Activated CD4-positive, CD25-positive, alpha-beta regulatory T cell treated with anti-CD3 and anti-CD28 coated beads, Interleukin-2, amount 50 U/mL, for 72 hours (primary cell): ENCODE results near the gene ADAMTS8.

Experiments used
- DNase-seq: peaks from one replicate; pipeline ENCODE4 v3.0.0; 2021

The ADAMTS8 gene

DNA sequence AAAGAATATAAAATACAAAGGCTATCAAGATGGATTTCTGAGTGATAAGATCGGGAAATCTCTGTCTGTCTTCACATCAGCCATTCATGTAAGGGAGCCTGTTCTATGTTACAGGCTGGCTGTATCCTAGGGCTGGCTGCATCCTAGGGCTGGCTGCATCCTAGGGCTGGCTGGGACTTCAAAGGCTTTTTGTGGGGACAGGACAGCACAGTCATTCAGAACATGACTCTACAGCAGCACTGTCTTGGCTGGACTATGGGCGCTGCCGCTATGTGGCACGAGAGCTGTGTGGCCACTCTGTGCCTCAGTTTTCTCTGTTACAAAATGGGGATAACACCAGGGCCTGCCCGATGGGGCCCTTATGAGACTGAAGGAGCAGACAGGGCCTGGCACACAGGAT is 10.2 kb downstream of the ADAMTS8 start:
- DNase-seq: no peak

DNA sequence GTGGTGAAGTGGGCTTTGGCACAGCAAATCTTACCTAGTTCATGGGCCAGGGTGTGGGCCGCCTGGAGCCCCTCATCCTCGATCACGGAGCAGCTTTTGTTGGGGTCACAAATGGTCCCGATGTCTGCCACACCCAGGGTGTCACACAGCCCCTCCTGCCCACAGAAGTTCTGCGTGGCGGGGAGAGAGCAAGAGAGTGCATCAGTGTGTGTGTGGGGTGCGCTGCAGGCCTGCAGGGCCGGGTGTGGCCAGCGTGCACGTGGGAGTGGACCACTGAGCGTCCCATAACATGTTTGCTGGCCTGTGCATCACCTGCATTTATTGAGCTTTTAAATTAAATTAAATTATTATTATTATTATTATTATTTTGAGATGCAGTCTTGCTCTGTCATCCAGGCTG is 11.5 kb downstream of the ADAMTS8 start:
- no peak for DNase-seq

DNA sequence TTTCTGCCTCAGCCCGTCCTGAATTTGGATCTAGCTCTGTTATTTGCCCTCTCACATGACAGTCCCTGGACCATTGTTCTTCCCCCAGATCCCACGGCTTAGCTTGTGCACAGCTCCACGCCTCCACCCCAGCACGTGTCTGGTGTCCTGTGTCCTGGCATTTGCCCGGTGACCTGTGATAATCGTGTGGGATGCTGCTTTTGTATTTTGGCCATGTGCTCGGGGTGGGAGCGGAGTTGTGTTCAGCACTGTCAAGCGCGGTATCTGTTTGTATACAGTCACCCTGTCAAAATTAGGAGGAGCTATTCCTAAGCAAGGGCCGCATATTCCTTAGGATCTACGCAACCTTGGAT is 11.9 kb downstream of the ADAMTS8 start:
- no peak for DNase-seq

DNA sequence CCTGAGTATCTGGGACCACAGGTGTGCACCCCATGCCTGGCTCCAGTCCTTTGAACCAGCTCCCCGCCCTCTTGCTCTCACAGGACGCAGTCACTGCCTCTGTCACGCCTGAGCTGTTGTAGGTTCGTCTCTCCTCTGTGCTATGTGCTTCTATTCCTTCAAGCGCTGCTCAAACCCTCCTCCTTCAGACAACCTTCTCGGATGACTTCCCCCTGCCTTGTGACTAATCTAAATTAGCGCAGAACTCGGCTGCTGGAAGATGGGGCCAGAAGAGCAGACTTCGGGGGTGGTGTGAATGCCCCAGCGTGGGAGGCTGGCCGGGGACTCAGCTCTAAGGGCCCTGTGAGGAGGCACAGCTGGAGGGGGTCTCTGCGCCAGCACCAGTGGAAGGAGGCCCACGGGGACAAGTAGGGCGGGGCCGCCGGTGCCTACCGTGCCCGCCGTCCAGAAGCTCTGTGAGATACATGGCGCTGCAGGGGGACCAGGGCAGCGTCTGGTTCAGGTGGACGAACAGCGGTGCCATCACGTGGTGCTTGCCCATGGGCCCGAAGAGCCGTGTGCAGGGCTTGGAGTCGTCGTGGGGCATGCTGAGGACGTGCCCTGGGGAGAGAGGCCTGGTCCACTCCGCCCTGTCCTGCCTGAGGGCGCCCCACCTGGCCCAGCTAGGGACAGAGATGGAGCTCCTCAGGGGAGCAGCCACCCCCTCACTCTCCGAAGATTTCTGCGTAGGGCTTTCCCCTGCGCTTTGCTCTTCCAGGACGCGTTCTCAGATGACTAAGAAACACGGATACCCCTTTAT is 12.5 kb downstream of the ADAMTS8 start:
- DNase-seq: no peak

- no peak for DNase-seq
These were observed 14.0 kb downstream of the ADAMTS8 start for GRCh38 chr11:130414107-130415080.

DNA sequence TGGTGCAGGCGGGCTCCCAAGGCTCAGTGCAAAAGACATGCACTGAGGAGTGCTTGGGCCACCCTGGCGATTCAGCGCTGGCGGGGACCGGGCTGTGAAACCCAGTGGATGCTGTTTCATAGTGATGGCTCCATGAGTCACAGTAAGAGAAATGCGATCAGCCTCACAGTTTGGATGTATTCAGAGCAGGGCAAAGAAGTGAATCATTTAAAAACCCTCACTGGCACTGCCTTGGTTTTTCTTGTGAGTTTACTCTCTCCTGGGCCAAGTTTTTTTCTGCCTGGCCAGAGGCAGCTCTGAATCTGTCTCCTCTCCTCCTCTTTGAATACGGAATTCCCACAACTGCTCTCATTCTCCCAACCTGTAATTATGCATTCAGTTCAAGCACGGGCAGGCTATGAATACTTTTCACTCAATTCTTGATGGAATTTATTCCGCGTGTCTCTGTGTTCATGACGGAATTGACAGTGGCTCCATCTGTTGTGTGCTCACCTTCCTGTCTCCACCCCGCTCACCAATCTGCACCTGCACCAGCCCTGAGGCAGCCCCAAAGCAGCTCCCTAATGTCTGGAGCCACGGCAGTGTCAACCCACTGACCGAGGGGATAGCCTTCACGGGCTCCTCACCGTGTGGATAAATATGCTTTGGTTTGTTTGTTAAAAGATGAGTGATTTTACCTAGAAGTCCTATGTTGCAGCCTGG is 14.9 kb downstream of the ADAMTS8 start:
- DNase-seq: no peak

DNA sequence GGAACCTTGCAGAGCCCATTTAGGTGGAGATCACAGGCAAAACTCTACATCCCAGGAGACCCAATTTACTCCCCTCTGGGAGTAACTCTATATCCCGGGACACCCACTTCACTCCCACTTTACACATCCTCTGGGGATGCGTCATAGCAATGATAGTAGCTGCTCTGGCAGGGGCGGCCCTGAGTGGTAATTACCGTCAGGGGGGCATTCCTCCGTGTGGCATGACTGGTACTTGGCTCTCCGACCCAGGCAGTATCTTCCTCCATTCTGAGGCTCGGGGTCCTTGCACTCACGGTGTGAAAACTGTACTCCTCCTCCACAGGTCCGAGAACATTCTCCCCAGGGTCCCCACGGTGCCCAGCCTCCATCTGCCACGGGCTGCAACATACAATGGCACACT is 17.2 kb downstream of the ADAMTS8 start:
- no peak for DNase-seq

DNA sequence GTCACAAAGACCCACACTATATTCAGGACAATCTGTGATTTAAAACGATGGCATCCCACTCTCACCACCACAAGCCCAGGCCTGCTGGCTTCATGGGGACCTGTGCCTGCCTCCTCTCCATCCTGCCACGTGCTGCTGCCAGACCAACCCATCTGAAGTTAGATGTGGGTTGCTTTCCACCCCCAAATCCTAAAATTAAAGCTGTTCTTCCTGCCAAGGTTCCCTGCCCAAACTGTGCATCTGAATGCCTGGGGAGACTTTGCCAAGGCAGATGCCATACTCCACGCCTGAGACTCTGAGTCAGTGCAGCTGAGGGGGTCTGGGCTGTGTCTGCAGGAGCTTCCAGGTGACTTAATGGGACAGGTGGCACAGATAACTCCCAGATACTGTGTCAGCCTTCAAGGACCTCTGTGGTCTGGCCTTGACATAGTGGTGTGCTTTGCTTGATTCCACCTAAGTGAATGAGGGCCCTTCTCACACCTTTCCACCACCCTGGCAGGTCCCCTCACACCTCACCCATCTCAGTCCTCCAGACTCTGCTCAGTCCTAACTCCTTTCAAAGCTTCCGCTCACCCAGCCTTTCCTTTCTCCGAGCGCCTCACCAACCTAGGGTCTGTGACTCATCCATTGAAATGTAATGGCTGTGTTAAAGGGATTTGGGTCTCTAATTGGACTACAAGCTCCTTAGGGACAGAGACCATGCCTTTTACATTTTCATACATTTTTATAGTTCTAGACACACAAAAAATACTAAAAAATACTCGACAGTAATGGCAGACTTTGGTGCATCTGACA is 18.6 kb downstream of the ADAMTS8 start:
- no peak for DNase-seq

DNA sequence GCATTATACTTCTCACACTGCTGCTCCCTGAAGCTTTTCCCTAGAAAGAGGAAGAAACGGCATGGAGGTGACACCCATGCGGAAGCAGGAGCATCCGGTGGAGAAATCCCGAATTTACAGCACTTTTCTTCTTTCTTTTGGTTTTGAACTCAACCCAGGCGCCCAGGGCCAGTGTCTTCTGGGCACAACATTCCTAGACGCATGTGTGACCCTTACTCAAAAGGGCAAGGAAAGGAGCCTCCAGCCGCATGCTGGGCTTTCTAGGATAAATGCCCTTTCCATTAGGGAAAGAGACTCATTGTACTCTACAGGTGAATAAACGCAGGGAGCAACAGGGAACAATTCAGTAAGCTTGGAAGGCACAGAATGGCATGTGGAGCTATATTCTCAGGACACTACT is 19.5 kb downstream of the ADAMTS8 start:
- DNase-seq: no peak

DNA sequence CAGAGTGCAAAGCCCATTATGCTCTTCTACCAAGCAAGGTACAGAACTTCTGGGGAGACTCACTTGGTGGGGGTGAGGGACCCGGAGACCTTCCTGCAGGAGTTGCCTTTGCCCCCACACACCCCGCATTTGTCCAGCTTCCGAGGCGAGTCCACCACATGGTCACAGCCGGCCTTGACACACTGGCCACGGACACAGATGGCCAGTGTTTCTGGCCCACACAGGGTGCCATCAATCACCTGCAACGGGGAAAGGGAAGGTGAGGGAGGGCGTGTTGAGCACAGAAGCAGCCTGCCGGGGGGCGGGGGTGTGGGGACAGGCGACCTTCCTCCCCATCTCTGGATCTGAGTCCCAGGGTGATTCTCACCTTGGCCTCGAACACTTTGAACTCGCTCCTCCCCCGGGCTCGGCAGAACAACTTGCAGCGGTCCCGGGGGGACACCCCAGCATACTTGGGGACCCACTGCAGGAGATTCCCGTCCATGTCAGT is 20.0 kb downstream of the ADAMTS8 start:
- DNase-seq: no peak

DNA sequence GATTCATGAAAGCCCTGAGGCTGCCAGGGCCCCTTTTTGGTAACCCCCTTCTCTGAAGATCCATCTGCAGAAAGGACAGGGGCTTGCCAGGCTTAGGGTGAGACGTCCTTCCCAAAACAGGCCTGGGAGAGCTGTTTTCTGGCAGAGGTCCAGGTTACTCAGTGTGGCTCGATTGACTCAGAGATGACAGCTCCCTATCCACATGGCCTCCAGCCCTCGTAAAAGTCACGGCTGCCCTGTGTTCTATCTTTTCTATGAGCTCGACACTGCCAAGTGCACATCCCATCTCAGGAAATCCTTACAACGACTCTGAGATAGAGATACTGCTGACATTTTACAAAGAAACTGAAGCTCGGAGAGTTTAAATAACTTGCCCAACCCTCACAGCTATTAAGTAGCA is 20.4 kb downstream of the ADAMTS8 start:
- no peak for DNase-seq

GRCh38 chr11:130405428-130405827 is 23.0 kb downstream of the ADAMTS8 start:
- DNase-seq: no peak

GRCh38 chr11:130404727-130405126 is 23.7 kb downstream of the ADAMTS8 start:
- DNase-seq: no peak

- no peak for DNase-seq
These were observed 24.4 kb downstream of the ADAMTS8 start for GRCh38 chr11:130403967-130404366.

GRCh38 chr11:130403271-130403804 is 25.1 kb downstream of the ADAMTS8 start:
- no peak for DNase-seq

DNA sequence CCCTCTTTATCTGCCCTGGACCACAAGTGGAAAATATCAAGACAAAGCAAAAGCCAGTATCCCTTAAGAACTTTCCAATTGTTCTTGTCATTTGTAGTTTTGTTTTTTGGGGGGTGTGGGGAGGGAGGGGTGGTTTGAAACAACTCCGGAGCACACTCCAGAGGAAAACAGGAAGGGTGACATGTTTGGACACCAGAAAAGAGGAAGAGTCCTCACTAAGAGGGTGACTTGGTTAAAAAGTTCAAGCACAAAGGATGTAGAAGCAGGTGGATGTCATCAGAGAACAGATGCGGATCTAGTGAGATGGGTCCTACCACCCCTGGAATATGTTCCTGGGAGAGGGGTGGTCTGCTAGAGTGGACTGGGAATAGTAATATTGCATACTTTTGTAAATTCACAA is 25.8 kb downstream of the ADAMTS8 start:
- DNase-seq: no peak

GRCh38 chr11:130400781-130401483 is 27.5 kb downstream of the ADAMTS8 start:
- DNase-seq: no peak

- no peak for DNase-seq
These were observed 29.2 kb downstream of the ADAMTS8 start for GRCh38 chr11:130399196-130399595.

GRCh38 chr11:130397780-130398179 is 30.6 kb downstream of the ADAMTS8 start:
- no peak for DNase-seq

DNA sequence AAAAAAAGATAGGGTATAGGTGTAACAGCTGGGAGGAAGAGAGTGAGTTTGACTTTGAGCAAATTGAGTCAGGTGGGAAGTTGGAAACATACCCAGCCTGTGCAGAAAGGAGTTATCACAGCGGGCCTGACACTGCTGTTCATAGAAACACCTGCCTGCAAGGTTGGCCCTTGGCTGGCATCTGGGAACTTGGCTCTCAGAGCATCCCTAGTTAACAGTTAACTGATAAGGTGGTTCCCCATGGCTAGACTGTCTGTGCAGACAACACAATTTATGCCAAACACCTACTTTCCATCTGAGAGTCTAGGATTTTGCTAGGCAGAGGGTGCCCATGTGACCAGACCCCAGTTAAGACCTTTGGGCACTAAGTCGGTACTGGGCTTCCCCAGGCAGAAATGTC is 31.4 kb downstream of the ADAMTS8 start:
- no peak for DNase-seq

DNA sequence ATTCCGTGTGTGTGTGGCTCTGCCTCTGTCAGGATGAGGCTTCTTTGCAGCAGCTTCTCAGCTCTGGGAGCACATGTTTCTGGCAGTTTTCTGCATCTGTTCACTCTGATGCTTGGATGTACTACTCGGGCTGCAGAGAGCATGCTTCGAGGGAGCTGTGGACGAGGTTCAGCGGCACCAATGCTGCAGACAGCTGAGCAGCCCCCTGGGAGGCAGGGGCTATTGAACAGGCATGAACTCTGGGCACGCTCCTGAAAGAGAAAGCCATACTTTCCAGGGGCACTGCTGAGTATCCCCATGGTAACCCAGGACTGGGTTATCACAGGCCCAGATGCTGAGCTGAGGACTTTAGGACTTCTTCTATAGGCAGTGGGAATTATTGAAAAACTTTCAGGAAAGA is 33.8 kb downstream of the ADAMTS8 start:
- DNase-seq: no peak

GRCh38 chr11:130391711-130392110 is 36.7 kb downstream of the ADAMTS8 start:
- DNase-seq: no peak
